BJ (cell line): ENCODE measurements around the gene NUDCD2. TPM values are rescaled to one million over a fixed set of nuclear protein-coding genes. Genes with fewer than 3 reads are reported as not detected.

ENCODE experiments used
- CTCF ChIA-PET: fragments of 350-600 bp; formaldehyde crosslinking; extraction: SDS; loops from one replicate; lab custom pipeline; 2021; ENCODE audit warnings: antibody characterized with exemption, inconsistent platforms; lab: Yijun Ruan, JAX
- POLR2A ChIA-PET: fragments of 300-600 bp; sonication (Branson Sonifier 250); formaldehyde crosslinking; extraction: SDS; loops from one replicate; lab custom pipeline; 2021; ENCODE audit warnings: antibody characterized with exemption; lab: Charles Lee
- DNase-seq: peaks from one replicate; pipeline ENCODE4 v3.0.0-alpha.2; 2011; ENCODE audit warnings: low read depth
- H3K27me3 ChIP-seq: 2 replicates; pipeline ENCODE4 v1.6.0; 2011; ENCODE audit warnings: low read length; ENCODE audit not compliant: control insufficient read depth, insufficient read depth
- H3K36me3 ChIP-seq: 2 replicates; pipeline ENCODE4 v1.5.1; 2011; ENCODE audit warnings: low read length; ENCODE audit not compliant: control insufficient read depth, insufficient read depth
- H3K4me3 ChIP-seq: 2 replicates; pipeline ENCODE4 v1.5.1; 2011; ENCODE audit warnings: low read depth, mild to moderate bottlenecking, control low read depth, low read length
- polyA plus RNA-seq: library from polyadenylated mRNA; depleted of rRNA; stranded (reverse); fragments of >200 nt; gene quantifications from 2 replicates; pipeline ENCODE4 v1.2.3, GENCODE V29; 2011
- TF ChIP-seq, protein P1 (sequence below): IDR thresholded peaks from 2 replicates; pipeline ENCODE4 v1.5.1; 2011; ENCODE audit warnings: low read depth, mild to moderate bottlenecking, control low read depth, inconsistent platforms, low read length, moderate library complexity; ENCODE audit not compliant: insufficient read depth

The NUDCD2 gene
- polyA plus RNA-seq, 1 experiment = 2.5 TPM

DNA sequence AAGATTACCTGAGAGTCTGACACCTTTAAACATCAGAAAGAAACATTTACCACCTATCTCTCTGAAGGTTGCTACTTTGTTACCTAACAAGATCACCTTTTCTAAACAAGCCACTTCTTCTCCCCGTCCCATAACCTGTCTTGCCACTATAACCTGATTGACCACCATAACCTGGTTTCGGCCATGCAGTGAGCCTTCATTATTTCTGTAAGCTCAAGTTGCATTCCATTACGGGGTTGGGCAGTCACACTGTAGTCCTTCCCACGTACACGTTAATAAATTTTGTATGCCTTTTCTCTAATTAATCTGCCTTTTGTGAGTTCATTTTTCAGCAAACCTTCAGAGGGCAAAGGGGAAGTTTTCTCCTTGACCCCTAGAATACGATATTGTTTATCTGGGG lies 50.5 kb downstream of the NUDCD2 start:
- Histone ChIP-seq H3K36me3 (no peaks in the 10 kb centered on the region), H3K4me3 (no peak overlapping the region), H3K27me3 (peaks cover 3% of the 10 kb centered on the region; the same call in 1 of the 2 replicates)
- DNase-seq = no peak
- CTCF ChIA-PET = interaction anchor here (1.2 to 2.5 kb wide), 10 partner anchors 11 to 1867 kb away, joined by 3 to 30 read pairs (median 7); no protein-coding TSS in a partner anchor
- TF ChIP-seq, protein P1, sequence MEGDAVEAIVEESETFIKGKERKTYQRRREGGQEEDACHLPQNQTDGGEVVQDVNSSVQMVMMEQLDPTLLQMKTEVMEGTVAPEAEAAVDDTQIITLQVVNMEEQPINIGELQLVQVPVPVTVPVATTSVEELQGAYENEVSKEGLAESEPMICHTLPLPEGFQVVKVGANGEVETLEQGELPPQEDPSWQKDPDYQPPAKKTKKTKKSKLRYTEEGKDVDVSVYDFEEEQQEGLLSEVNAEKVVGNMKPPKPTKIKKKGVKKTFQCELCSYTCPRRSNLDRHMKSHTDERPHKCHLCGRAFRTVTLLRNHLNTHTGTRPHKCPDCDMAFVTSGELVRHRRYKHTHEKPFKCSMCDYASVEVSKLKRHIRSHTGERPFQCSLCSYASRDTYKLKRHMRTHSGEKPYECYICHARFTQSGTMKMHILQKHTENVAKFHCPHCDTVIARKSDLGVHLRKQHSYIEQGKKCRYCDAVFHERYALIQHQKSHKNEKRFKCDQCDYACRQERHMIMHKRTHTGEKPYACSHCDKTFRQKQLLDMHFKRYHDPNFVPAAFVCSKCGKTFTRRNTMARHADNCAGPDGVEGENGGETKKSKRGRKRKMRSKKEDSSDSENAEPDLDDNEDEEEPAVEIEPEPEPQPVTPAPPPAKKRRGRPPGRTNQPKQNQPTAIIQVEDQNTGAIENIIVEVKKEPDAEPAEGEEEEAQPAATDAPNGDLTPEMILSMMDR = no peak
- POLR2A ChIA-PET = no interaction called here

DNA sequence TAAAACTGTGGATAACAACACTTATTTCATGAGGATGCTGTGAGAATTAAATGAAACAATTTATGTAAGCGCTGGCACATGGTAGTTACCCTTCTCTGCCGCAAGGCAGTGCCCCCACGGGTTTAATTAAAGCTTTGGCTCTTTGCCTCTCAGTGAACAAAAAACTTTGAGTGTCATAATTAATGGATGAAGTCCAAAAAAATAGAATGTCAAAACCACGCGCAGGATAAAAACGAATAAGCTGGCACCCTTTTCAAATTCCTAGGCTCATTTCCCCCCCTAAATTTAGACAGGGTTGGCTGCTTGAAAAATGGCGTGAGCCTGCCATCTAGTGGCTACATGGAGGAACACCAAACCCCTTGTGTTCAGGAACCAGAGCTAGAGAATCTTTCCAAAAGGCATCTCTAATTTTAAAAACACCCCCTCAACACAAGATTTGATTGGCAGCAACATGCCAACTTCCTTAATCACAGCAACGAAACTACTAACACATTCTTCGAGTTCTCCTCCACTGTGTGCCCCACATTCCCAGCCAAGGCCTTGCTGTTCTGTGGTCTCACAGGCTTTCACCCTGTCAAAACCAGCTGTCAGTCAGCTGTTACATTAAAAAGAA lies 51.5 kb downstream of the NUDCD2 start:
- CTCF ChIA-PET = interaction anchor here (0.6 to 2.5 kb wide), 20 partner anchors 8 to 1994 kb away, joined by 3 to 30 read pairs (median 6); partner anchors contain the start of gene CCNG1
- no peak overlapping the region for H3K4me3 ChIP-seq
- DNase-seq = peak; percentile 7
- H3K36me3 ChIP-seq = no peaks in the 10 kb centered on the region
- POLR2A ChIA-PET = interaction anchor here (0.7 kb wide), 1 partner anchor 190 kb away, joined by 3 read pairs; no protein-coding TSS in a partner anchor
- peaks cover 1% of the 10 kb centered on the region; the same call in 1 of the 2 replicates for H3K27me3 ChIP-seq
- TF ChIP-seq, protein P1 = peak; percentile 88

DNA sequence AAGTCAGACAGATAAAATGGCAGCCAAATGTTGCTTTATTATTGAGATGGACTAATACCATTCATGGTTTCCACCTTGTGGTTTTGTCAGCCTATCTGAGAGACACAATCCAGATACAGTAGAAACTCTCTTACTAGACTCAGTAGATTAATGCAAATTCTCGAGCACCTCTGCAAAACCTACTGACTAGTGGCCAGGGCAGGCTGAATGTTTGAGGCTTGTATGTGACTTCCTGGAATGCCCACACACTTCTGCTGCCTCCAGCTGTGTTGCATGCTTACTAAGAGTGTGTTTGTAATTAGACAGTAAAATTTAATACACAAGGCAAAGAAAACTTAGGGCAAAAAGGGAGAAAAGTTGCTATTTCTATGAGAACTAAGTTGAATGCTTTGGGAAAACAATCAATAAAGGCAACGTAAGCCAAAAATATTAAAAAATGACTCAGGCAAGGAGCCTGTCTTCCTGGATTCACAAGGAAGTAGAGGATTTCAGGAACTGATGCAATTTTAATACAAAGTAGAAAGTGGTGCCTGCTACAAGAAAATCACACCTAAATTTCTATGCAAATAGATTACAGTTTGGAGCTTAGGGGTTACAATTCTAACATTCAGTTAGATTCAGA lies 52.8 kb downstream of the NUDCD2 start:
- no peak for DNase-seq
- Histone ChIP-seq H3K36me3 (no peaks in the 10 kb centered on the region), H3K27me3 (no peaks in the 10 kb centered on the region), H3K4me3 (no peak overlapping the region)
- ChIA-PET POLR2A (no interaction called here), CTCF (interaction anchor here (0.5 to 2.4 kb wide), 2 partner anchors 8 to 1097 kb away, joined by 3 to 30 read pairs; no protein-coding TSS in a partner anchor)
- TF ChIP-seq, protein P1 = no peak

DNA sequence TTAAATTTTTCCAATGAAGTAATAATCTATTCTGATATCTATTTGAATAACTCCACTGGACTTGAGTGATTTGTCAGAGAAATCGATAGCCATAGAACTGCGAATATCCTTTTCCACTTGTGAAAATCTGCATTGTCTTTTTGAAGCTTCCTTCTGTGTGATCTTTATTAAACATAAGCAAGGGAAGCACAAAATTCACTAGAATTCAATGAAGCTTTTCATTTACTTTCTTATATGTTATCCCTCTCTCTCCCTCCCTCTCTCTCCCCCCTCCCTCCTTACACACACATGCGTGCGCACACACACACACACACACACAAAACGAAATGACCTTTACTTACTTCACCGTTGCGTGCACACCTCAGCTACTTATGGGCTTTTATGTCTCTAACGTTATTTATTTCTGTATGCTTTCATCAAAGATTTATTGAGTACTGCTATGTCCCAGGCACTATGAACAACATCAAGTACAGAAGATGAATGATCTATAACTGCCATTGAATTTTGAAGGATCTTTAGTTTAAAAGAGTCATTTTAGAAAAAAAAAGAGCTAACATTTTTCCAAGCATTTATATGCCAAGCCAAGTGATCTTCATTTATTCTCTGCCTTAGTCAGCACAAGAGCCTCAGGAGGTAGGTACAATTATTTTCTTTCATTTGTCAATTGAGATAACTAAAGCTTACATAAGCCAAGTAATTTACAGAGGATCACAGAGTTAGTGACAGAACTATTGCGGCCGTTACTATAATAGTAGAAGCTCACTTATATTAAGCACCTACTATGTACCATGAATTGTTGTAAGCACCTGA lies 55.3 kb downstream of the NUDCD2 start:
- TF ChIP-seq, protein P1 = no peak
- POLR2A ChIA-PET = no interaction called here
- Histone ChIP-seq H3K27me3 (no peaks in the 10 kb centered on the region), H3K4me3 (no peak overlapping the region), H3K36me3 (no peaks in the 10 kb centered on the region)
- no peak for DNase-seq
- CTCF ChIA-PET = no interaction called here
